H1 (cell line): Measurements from ENCODE around the gene IGSF5.

ENCODE experiments used
- CEBPB ChIP-seq: IDR thresholded peaks from 2 replicates; pipeline ENCODE4 v1.6.1; 2012; ENCODE audit warnings: low read depth, low read length
- CTCF ChIP-seq, 3 experiments: IDR thresholded peaks; 1 replicate in 2 of 3; 2 replicates in 1 of 3; pipeline versions ENCODE4 v1.5.1 to v1.6.1; 2011; ENCODE audit warnings: low read length in 3 of 3, mild to moderate bottlenecking in 3 of 3, inconsistent platforms in 2 of 3, low read depth in 1 of 3, moderate library complexity in 1 of 3; ENCODE audit not compliant: insufficient read depth in 1 of 3; ENCODE audit errors: control extremely low read depth in 1 of 3
- POLR2A ChIP-seq, 2 experiments: IDR thresholded peaks; 1 replicate in 1 of 2; 2 replicates in 1 of 2; pipeline ENCODE4 v1.6.1; 2011; ENCODE audit warnings: low read depth in 2 of 2, low read length in 2 of 2, mild to moderate bottlenecking in 2 of 2; ENCODE audit errors: control extremely low read depth in 1 of 2
- YY1 ChIP-seq: IDR thresholded peaks from 2 replicates; pipeline ENCODE4 v1.6.1; 2011; ENCODE audit warnings: low read depth, mild to moderate bottlenecking, low read length

GRCh38 chr21:39850333-39850732, 105.3 kb downstream of the IGSF5 start:
- TF ChIP-seq POLR2A (IDR thresholded peaks at IDR 0.05; ENCODE audit: control extremely low read depth in 1 of 2, low read depth in 2 of 2, low read length in 2 of 2) (no peak), CEBPB (no peak), CTCF (IDR thresholded peaks at IDR 0.05; ENCODE audit: control extremely low read depth in 1 of 3, insufficient read depth in 1 of 3, low read depth in 1 of 3, low read length in 3 of 3) (no peak), YY1 (no peak)
